Panc1 (cell line): Measurements from ENCODE around the gene SEMA5B. TPM values are rescaled to one million over a fixed set of nuclear protein-coding genes. Genes with fewer than 3 reads are reported as not detected.

Experiments used
- ATAC-seq: fragments of 200-7000 bp; cut with Tn5 transposase; 2 replicates; pipeline ENCODE4 v1.9.1; 2020; ENCODE audit warnings: mild to moderate bottlenecking, moderate library complexity
- BruUV-seq: library from RNA; stranded (reverse); fragments of 400-500 nt; replicated peaks from 2 replicates; lab custom pipeline; 2021; lab: Mats Ljungman, UMichigan
- CTCF ChIA-PET: fragments of 300-600 bp; sonication (Branson Sonifier 250); formaldehyde crosslinking; loops from one replicate; lab custom pipeline; 2022; ENCODE audit warnings: antibody characterized with exemption; lab: Charles Lee
- POLR2A ChIA-PET: fragments of 300-600 bp; sonication (Branson Sonifier 250); formaldehyde crosslinking; loops from one replicate; lab custom pipeline; 2022; ENCODE audit warnings: antibody characterized with exemption; lab: Charles Lee
- DNase-seq: peaks from one replicate; pipeline ENCODE4 v3.0.0-alpha.2; 2010; ENCODE audit warnings: low read depth, low spot score
- H3K27ac ChIP-seq: 2 replicates; pipeline ENCODE4 v1.5.1; 2011; ENCODE audit warnings: mild to moderate bottlenecking, low read length, inconsistent platforms
- H3K27me3 ChIP-seq: fragments of 200-500 bp; sonication (Bioruptor generic); 2 replicates; pipeline ENCODE4 v1.6.0; 2014; ENCODE audit warnings: low read length, inconsistent platforms; ENCODE audit not compliant: control insufficient read depth, insufficient read depth
- H3K36me3 ChIP-seq: fragments of 200-500 bp; sonication (Bioruptor generic); 2 replicates; pipeline ENCODE4 v1.5.1; 2014; ENCODE audit warnings: inconsistent platforms, mild to moderate bottlenecking, low read length, moderate library complexity; ENCODE audit not compliant: control insufficient read depth, insufficient read depth
- H3K4me1 ChIP-seq: 2 replicates; pipeline ENCODE4 v1.5.1; 2011; ENCODE audit warnings: inconsistent platforms, mild to moderate bottlenecking, low read length, moderate library complexity; ENCODE audit not compliant: control insufficient read depth, insufficient read depth
- H3K4me3 ChIP-seq, 2 experiments: 2 replicates each; pipeline ENCODE4 v1.5.1; 2011 to 2012; ENCODE audit warnings: low read depth in 2 of 2, low read length in 2 of 2, mild to moderate bottlenecking in 2 of 2, inconsistent platforms in 1 of 2, moderate library complexity in 1 of 2
- H3K9me3 ChIP-seq: fragments of 200-500 bp; sonication (Bioruptor generic); 2 replicates; pipeline ENCODE4 v1.5.1; 2014; ENCODE audit warnings: low read depth, mild to moderate bottlenecking, inconsistent platforms, low read length, moderate library complexity; ENCODE audit not compliant: control insufficient read depth, insufficient read depth
- CTCF ChIP-seq: fragments of 450-650 bp; IDR thresholded peaks from 2 replicates; pipeline ENCODE4 v1.5.1; 2017; ENCODE audit warnings: mild to moderate bottlenecking
- POLR2AphosphoS5 ChIP-seq: IDR thresholded peaks from 2 replicates; pipeline ENCODE4 v1.6.1; 2012; ENCODE audit warnings: mild to moderate bottlenecking, low read depth, low read length, moderate library complexity
- SIN3A ChIP-seq: IDR thresholded peaks from 2 replicates; pipeline ENCODE4 v1.6.1; 2012; ENCODE audit warnings: low read depth, mild to moderate bottlenecking, low read length, moderate library complexity, borderline replicate concordance; ENCODE audit not compliant: insufficient read depth
- TCF7L2 ChIP-seq: IDR thresholded peaks from 2 replicates; pipeline ENCODE4 v1.6.1; 2011; ENCODE audit warnings: mild to moderate bottlenecking, low read depth, low read length, inconsistent platforms
- in situ Hi-C: cut with HindIII; loops from 2 replicates; pipeline ENCODE4 v1.10.0; 2016; ENCODE audit warnings: low sequenced_read_pairs, low pct_unique_long_range_greater_than_20kb
- intact Hi-C: fragments of 100-400 bp; cut with micrococcal nuclease; formaldehyde crosslinking; loops from one replicate; pipeline ENCODE4 v1.10.0; 2022; ENCODE audit not compliant: unreplicated experiment
- total RNA-seq: library from RNA; stranded (reverse); gene quantifications from one replicate; pipeline ENCODE4 v1.2.1, GENCODE V29; 2021; ENCODE audit not compliant: unreplicated experiment
- TF ChIP-seq, protein P1 (sequence below), 2 experiments: IDR thresholded peaks; 2 replicates each; pipeline ENCODE4 v1.6.1; 2011 to 2012; ENCODE audit warnings: low read depth in 2 of 2, control low read depth in 1 of 2, low read length in 1 of 2, mild to moderate bottlenecking in 1 of 2, moderate library complexity in 1 of 2; ENCODE audit not compliant: insufficient read depth in 1 of 2

The SEMA5B gene
- total RNA-seq, 1 experiment from 2014 or later, result 1.2 TPM

DNA sequence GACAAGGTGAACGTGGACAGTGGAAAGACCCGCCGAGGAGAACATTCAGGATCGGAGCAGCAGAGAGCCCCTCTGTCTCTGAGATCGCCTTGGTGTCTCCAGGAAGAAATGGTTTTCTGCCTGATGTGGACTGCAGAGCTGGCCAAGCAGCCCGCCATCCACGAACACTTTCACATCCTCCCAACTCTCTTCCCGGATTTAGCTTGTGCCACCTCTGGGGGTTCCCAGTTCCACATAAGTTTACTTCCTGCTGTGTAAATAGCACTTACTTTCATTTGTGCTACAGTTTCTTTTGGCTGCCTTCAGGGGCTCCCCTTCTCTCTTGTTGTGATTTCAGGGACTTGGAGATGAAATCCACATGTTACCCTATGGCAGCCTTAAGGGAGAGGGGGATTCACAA is 48.4 kb downstream of the SEMA5B start:
- POLR2A ChIA-PET, result no interaction called here
- Histone ChIP-seq H3K9me3 (no peaks in the 10 kb centered on the region), H3K4me1 (peaks cover 14% of the 10 kb centered on the region), H3K27me3 (peaks cover 3% of the 10 kb centered on the region; the same call in 1 of the 2 replicates), H3K27ac (no peak overlapping the region), H3K4me3 (no peak overlapping the region), H3K36me3 (no peaks in the 10 kb centered on the region)
- CTCF ChIA-PET, result no interaction called here
- intact Hi-C loops (no loop called here), in situ Hi-C loops (no loop called here)
- ATAC-seq, result no peak
- no peak for DNase-seq
- no TSS peak for BruUV-seq
- TF ChIP-seq POLR2AphosphoS5, result no peak
- no peak for TF ChIP-seq SIN3A
- TF ChIP-seq, protein P1, sequence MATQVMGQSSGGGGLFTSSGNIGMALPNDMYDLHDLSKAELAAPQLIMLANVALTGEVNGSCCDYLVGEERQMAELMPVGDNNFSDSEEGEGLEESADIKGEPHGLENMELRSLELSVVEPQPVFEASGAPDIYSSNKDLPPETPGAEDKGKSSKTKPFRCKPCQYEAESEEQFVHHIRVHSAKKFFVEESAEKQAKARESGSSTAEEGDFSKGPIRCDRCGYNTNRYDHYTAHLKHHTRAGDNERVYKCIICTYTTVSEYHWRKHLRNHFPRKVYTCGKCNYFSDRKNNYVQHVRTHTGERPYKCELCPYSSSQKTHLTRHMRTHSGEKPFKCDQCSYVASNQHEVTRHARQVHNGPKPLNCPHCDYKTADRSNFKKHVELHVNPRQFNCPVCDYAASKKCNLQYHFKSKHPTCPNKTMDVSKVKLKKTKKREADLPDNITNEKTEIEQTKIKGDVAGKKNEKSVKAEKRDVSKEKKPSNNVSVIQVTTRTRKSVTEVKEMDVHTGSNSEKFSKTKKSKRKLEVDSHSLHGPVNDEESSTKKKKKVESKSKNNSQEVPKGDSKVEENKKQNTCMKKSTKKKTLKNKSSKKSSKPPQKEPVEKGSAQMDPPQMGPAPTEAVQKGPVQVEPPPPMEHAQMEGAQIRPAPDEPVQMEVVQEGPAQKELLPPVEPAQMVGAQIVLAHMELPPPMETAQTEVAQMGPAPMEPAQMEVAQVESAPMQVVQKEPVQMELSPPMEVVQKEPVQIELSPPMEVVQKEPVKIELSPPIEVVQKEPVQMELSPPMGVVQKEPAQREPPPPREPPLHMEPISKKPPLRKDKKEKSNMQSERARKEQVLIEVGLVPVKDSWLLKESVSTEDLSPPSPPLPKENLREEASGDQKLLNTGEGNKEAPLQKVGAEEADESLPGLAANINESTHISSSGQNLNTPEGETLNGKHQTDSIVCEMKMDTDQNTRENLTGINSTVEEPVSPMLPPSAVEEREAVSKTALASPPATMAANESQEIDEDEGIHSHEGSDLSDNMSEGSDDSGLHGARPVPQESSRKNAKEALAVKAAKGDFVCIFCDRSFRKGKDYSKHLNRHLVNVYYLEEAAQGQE (IDR thresholded peaks at IDR 0.05; ENCODE audit: insufficient read depth in 1 of 2, low read depth in 2 of 2, low read length in 1 of 2), result no peak
- no peak for TF ChIP-seq CTCF
- TF ChIP-seq TCF7L2, result no peak

- POLR2A ChIA-PET, result no interaction called here
- in situ Hi-C loops, result no loop called here
- H3K4me3 ChIP-seq, result no peak overlapping the region
- DNase-seq (no peak), ATAC-seq (no peak)
- intact Hi-C loops, result no loop called here
- H3K9me3 ChIP-seq, result no peaks in the 10 kb centered on the region
- BruUV-seq, result no TSS peak
- H3K27ac ChIP-seq, result no peak overlapping the region
- peaks cover 3% of the 10 kb centered on the region; the same call in 1 of the 2 replicates for H3K27me3 ChIP-seq
- CTCF ChIA-PET, result interaction anchor here (0.6 kb wide), 1 partner anchor 299 kb away, joined by 3 read pairs; no protein-coding TSS in a partner anchor
- no peaks in the 10 kb centered on the region for H3K36me3 ChIP-seq
- no peak for TF ChIP-seq TCF7L2
- TF ChIP-seq SIN3A, result no peak
- no peak for TF ChIP-seq CTCF
- H3K4me1 ChIP-seq, result peaks cover 14% of the 10 kb centered on the region
Observed at GRCh38 chr3:122978569-122978968, 49.0 kb downstream of the SEMA5B start.
